ENCODE data around the gene KIAA0513.
"Not testable (repeated sequence)": the region's sequence is repeated elsewhere in the genome, so short reads cannot be mapped to it uniquely, and the experiment has no call there.

Gene KIAA0513

DNA sequence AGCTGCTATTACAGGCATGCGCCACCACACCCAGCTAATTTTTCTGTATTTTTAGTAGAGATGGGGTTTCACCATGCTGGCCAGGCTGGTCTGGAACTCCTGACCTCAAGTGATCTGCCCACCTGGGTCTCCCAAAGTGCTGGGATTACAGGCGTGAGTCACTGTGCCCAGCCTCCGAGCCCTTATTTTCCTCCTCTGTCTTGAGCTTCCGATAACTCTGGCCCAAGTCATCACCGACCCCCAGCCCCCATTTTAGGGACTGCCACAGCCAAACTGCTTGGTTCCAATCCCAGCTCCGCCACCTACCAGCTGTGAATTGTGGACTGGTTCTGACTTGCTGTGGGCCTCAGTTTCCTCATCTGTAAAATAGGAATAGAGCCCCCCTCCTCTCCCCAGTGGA is 95.8 kb downstream of the KIAA0513 start:
- not testable (repeated sequence) for DNase-seq

GRCh38 chr16:85123891-85124635 is 96.5 kb downstream of the KIAA0513 start:
- no peak for DNase-seq

DNA sequence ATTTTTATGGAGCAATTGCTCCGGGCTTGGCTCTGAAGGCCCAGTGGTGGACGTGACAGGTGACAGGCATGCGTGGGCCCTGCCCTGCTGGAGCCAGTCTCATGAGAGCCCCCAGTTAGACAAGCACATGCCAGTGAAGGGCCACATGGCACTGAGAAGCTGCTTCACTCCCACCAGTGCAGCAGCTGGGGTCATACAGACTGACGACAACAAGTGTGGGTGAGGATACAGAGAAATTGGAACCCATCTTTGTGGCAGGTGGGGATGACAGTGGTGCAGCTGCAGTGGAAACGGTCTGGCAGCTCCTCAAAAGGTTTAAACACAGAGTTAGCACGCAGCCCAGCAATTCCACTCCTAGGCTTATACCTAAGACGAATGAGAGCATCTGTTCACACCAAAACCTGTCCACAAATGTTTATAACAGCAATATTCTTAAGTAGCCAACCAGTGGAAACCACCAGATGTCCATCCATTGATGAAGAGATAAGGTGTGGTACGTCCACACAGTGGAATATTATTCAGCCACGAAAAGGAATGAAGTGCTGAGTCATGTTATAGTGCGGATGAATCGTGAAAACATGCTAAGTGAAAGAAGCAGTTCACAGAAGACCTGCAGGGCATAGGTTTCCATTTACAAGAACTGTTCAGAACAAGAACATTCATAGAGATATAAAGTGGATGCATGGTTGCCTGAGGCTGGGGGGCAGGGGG is 97.2 kb downstream of the KIAA0513 start:
- DNase-seq: no peak

DNA sequence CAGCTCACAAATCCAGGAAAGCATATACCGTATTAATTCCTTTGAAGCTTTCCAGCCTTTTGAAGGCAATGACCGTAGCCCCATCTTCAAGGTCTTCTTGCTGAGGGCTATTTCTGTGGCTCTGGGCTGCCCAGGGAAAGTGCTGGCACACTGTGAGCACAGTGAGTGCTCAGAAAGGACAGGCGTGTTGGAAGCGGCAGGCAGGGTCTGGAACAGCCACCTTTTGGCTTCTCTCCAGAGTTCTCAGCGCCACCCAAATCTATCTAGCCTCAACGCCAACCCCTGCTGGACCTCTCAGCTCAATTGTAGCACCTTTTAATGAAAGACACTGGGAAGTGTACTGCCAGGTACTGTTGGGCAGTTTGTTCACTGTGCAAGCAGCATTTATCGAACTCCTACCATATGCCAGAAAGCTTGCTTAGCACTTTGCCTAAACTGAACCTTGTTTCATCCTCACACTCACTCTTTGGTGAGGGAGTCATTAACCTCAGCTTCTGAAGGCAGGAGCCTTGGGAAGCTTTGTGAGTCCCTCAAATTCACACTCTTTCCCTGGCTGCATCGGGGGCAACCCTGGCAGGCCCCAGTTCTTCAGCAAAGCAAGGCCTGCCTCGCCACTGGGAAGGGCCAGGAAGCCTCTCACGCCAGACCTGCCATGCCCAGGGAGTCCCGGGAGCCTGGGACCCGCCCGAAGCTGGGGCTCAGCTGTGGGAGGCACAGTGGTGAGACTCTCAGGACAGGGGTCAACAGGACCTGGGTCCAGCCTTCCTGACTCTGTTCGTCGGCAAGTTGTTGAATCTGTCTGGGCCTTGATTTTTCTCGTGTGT is 98.2 kb downstream of the KIAA0513 start:
- DNase-seq: peak; percentile 2

DNA sequence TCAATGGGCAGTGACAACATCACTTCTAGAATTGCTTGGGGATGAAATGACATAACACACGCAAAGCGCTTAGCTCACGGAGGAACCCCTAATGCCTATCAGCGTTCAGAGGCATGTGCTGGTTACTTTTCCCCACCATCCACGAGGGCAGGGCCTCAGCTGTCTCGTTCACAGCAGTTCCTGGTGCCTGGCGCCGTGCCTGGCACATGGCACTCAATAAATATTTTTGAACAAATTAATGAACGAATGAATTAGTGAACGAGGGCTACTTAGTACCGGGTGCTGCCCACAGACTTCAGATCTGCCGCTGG is 98.8 kb downstream of the KIAA0513 start:
- no peak for DNase-seq

DNA sequence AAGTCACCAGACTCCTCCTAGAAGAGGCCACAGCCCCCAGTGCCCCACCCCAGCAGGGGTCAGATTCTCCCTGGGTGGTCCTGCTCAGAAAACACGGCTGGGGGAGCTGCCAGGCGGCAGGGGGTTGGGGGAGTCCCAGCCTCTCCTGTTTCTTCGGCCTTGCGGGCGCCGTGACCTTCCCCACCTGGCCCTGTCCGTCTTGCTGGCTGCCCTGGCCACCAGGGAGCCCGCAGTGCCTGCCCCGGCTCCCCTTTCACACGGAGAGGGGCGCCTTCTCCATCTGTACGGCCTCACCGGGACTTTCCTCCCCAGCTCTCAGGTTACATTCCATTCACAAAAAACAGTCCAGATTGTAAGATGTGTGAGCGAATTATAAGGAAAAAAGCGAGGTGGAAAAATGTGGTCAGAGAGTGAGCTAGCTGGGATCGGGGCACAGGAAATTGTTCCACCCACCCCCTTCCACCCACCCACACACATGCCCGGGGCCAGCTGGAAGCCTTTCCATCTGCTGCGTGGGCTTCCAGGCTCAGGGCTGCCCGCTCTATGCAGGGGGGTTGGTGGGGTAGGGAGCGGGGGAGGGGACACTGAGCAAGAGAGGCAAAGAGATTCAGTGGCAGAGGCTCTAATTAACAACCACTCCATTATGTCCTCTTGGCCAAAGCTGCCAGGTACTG is 99.2 kb downstream of the KIAA0513 start:
- DNase-seq: peak; percentile 31

DNA sequence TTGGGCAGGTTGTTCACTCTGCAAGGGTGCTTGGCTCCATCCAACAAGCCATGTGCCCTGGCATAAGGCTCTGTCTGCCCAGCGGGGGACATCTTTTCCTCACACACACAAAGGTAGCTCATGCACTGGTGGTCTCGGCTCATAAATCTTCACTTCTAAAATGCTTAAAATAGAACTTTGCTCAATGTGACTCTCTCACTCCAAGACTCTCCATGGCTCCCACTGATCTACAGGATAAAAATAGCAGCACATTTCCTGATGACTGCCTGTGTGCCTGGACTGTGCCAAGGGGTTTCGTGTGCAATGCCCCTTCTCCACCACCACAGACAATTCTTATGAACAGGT is 99.8 kb downstream of the KIAA0513 start:
- peak; percentile 53 for DNase-seq

GRCh38 chr16:85128079-85128837 is 100.7 kb downstream of the KIAA0513 start:
- no peak for DNase-seq

DNA sequence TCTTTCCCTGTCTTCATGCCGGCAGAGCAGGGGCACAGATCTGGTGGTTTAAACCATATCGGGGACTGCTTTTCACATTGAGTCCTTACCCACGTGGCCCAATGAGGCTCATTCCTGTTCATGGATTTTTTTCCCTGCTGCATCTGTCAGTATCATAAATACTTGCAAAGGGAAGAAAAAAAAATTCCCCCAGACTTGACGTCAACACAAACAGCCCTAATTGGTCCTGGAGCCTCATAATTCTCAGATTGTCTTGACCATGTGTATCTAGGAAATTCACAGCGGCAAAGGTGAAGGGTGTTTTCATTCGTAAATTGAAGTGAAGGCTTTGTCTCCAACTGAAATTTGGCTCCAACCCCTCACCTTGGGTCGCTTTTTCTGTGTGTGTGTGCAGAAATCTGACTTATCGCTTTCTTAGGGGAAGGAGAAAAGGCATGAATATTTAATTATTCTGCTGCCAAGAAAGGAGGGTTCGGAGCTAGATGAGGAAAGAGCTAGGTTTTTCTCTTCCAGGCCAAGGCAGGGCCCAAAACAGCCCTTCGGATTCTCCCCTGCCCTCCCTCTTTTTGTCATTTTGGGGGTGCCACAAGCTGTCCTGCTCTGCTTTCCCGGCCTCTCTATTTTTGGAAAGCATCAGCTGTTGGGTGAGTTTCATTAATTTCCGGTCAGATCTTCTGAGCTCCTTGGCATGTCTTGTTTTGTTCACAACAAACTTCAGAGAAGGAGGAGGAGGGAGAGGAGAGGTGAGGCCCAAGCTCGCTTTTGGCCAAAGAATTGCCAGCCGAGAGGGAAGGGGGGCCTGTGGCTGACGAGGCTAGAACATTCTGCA is 102.5 kb downstream of the KIAA0513 start:
- DNase-seq: no peak

- DNase-seq: no peak
Measured at GRCh38 chr16:85130705-85131028, 103.1 kb downstream of the KIAA0513 start.

DNA sequence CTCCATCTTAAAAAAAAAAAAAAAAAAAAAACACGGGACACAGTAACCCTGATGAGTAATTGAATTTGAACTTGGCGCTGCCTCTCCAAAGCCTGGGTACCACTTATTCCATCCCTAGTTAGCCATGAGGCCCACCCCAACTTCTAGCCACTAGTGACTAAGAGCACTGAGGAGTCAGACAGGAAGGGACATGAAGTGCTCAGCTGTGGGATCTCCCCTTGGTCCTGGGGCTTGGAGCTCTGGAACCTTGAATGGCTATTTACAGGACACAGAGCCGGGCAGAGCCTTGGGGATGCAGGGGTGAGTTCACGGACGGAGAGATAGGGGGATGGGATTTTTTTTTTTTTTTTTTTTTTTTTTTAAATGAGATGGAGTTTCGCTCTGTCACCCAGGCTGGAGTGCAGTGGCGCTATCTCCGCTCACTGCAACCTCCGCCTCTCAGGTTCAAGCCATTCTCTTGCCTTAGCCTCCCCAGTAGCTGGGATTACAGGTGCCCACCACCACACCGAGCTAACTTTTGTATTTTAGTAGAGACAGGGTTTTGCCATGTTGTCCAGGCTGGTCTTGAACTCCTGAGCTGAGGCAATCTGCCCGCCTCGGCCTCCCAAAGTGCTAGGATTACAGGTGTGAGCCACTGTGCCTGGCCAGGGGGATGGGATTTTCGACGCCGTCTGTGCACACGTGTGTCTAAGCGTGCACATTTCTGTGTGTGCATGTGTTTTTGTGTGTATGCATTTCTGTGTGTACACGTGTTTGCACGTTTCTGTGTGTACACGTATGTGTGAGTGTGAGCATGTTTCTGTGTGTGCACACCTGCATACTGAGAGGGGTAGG is 105.1 kb downstream of the KIAA0513 start:
- no peak for DNase-seq

- DNase-seq: no peak
Measured at GRCh38 chr16:85133290-85133599, 105.7 kb downstream of the KIAA0513 start.

DNA sequence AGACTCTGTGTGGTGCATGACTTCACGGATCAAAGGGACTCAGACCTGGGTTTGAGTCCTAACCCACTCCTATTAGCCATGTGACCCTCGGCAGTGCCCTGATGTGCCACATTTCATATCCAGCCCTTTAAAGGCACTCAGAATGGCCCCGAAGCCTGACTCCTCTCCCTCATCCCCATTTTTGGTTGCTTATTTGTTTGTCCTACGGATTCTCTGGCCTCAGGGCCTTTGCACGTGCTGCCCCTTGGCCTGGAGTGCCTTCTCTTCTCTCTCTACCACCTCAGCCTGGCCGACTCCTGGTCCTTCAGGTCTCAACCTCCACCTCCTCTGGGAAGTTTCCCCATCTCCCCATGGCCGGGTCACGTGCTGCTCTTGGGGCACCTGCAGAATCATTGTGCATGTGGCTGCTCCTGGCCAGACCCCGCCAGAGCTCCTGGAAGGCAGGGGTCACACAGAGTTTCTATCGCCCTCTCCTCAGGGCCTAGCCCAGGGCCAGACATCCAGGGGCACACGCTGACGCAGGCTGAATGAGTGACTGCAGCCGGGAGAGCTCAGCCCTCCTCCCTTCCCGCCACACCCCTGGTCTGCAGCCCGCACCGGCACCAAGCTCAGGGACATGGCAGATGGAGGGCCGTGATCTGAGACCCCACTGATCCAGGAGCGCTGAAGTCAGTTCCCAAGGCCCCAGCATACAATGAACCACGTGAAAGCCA is 106.6 kb downstream of the KIAA0513 start:
- DNase-seq: no peak

DNA sequence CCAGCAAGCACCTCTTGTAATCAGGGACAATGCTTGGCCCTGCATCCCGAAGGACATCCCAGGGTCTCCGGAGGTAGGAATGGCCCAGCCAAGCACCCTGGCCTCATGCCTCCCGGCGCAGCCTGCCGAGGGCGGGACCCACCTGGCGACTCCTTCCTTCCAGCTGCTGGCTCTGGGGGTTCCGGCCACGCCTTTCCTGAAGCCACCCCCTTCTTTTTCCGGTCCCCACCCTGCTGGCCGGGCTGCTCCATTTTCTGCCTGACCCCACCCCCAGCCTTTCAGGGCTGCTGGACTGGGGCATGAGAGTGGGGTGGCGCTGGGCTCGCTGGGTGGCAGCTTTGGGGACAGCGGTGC is 107.2 kb downstream of the KIAA0513 start:
- DNase-seq: no peak

- no peak for DNase-seq
Measured at GRCh38 chr16:85136213-85136701, 108.7 kb downstream of the KIAA0513 start.

- DNase-seq: no peak
Measured at GRCh38 chr16:85136702-85137322, 109.2 kb downstream of the KIAA0513 start.

DNA sequence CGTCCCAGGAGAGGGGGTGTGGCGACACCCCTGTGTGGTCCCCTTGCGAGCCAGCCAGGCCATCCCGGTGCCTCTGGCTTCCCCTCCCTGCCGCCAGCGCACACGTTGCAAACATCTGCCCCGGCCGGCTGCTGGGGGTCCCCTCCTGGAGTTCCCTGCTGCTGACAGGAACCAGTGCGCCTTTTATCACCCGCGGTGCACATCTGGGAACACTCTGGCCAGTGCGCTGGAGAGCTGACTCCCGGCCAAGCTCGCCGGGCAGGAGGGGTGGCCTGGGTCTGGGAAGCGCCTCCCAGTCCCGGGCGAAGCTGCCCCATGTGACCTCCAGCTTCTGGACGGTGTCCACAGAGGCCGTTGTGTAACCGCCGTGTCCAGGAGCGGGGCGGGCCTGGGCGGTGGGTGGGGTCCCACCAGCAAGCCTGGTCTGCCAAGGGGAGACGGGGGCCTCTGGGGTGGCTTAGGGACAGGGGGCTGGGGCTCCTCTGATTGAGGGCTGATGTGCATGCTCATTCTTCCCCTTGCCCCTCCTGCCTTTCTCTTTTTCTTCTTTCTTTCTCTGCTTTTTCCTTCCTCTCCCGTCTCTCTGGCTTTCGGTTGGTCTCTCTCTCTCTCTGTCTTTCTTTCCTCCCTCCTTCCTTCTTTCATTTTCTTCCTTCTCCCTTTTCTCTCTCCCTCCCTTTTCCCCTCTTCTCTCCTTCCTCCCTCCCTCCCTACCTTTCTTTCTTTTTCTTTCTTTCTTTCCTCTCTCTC is 109.9 kb downstream of the KIAA0513 start:
- DNase-seq: no peak

GRCh38 chr16:85138073-85138824 is 110.7 kb downstream of the KIAA0513 start:
- DNase-seq: no peak

Data from DMS153 (cell line).